ENCODE data around the gene CSMD2. TPM values are rescaled to one million over a fixed set of nuclear protein-coding genes. Genes with fewer than 3 reads are reported as not detected.

CSMD2 gene
- polyA plus RNA-seq, 1 experiment: 1.8 TPM

DNA sequence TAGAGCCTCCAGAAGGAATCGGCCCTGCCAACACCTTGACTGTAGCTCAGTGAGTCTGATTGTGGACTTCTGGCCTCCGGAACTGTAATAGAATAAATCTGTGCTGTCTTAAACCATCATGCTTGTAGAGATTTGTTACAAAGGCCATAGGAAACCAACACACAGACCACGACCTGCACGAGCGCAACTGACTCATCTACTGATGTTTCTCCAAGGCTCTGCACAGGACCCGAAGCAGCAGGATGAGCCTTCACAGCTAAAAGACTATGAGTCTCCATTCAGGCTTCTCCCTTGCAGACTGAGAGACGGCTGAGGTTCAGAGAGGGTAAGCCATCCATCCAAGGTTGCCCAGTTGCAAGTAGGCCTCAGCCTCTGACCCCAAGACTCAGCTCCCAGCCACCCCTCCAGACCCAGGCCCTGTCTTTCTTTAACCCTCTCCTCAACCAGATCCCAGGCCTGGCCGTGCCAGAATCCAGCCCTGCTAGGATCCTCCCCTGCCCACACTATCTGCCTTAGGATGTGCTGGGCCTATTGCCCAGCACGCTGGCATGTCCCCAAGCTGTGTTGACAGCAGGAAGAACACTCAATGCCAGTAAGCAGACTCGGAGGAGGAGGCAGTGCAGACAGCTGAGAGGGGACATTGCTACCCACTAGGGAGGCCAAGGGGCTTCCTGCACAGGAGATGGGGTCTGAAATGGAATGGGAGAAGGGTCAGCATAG, 192.2 kb downstream of the CSMD2 start:
- no peaks in the 10 kb centered on the region for H3K36me3 ChIP-seq (ENCODE audit: control insufficient read depth, insufficient read depth, low read length)
- no peaks in the 10 kb centered on the region for H3K27me3 ChIP-seq (ENCODE audit: control insufficient read depth, insufficient read depth, low read length)
- TF ChIP-seq, protein P1, sequence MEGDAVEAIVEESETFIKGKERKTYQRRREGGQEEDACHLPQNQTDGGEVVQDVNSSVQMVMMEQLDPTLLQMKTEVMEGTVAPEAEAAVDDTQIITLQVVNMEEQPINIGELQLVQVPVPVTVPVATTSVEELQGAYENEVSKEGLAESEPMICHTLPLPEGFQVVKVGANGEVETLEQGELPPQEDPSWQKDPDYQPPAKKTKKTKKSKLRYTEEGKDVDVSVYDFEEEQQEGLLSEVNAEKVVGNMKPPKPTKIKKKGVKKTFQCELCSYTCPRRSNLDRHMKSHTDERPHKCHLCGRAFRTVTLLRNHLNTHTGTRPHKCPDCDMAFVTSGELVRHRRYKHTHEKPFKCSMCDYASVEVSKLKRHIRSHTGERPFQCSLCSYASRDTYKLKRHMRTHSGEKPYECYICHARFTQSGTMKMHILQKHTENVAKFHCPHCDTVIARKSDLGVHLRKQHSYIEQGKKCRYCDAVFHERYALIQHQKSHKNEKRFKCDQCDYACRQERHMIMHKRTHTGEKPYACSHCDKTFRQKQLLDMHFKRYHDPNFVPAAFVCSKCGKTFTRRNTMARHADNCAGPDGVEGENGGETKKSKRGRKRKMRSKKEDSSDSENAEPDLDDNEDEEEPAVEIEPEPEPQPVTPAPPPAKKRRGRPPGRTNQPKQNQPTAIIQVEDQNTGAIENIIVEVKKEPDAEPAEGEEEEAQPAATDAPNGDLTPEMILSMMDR (IDR thresholded peaks at IDR 0.05; ENCODE audit: insufficient read depth, low read depth, low read length): no peak
- POLR2A ChIA-PET: no interaction called here
- H3K4me3 ChIP-seq (ENCODE audit: low read depth, low read length): no peak overlapping the region
- CTCF ChIA-PET: interaction anchor here (0.6 to 1.6 kb wide), 4 partner anchors 12 to 190 kb away, joined by 3 to 6 read pairs (median 4); no protein-coding TSS in a partner anchor
- no peak for DNase-seq (ENCODE audit: low read depth)

DNA sequence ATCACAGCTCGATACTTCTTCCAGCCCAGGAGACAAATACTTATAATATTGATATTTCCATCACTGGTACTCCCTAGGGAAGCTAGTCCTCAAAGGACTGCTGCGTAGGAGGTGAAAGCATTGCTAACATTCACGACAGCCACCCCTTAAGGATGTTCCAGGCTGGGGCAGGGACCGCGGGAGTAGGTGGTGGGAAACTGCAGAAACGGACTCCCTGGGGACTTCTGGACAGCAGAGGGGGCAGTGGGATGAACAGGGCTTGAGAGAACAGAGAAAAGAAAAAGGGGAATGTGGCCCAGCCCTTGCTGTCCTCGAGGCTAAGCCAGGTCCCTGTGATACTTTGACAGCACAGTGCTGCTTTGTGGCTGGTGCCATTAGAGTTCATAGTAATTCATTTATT, 193.1 kb downstream of the CSMD2 start:
- POLR2A ChIA-PET: no interaction called here
- CTCF ChIA-PET: interaction anchor here (0.8 to 1.6 kb wide), 3 partner anchors 13 to 191 kb away, joined by 3 to 6 read pairs (median 4); no protein-coding TSS in a partner anchor
- H3K27me3 ChIP-seq (ENCODE audit: control insufficient read depth, insufficient read depth, low read length): no peaks in the 10 kb centered on the region
- TF ChIP-seq, protein P1 (IDR thresholded peaks at IDR 0.05; ENCODE audit: insufficient read depth, low read depth, low read length): no peak
- H3K36me3 ChIP-seq (ENCODE audit: control insufficient read depth, insufficient read depth, low read length): no peaks in the 10 kb centered on the region
- DNase-seq (ENCODE audit: low read depth): no peak
- no peak overlapping the region for H3K4me3 ChIP-seq (ENCODE audit: low read depth, low read length)

DNA sequence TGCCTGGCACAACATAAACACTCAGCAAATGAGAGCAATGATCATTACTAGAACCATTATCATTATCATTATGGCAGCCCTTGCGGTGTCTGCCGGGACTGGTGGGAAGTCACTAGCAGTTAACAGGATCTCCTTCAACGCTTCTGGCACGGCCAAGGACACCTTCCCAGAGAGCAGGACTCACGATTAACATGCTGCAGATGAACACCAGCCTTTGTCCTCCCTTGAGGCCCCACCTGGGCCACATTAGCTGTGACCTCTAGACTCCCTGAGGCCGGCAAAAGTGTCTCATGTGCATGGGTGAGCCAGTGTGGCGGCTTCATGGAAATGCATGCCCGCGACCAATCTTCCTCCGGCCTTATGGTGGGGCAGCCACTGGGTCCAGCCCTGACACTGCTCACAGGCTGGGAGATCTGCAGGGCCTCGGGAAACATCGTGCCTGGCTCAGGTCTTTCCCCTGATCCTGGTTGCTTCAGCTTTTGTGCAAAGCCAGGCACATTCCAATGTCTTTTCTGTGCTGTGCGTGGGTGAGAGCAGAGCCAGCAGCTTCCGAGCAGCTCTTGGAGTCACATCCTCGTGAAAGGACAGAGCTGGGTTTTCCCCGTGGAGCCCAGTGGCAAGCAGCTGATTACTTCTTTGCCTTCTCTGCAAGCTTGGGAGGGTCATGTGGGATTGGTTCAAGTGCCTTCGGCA, 193.9 kb downstream of the CSMD2 start:
- TF ChIP-seq, protein P1 (IDR thresholded peaks at IDR 0.05; ENCODE audit: insufficient read depth, low read depth, low read length): no peak
- POLR2A ChIA-PET: no interaction called here
- peak; percentile 27 for DNase-seq (ENCODE audit: low read depth)

DNA sequence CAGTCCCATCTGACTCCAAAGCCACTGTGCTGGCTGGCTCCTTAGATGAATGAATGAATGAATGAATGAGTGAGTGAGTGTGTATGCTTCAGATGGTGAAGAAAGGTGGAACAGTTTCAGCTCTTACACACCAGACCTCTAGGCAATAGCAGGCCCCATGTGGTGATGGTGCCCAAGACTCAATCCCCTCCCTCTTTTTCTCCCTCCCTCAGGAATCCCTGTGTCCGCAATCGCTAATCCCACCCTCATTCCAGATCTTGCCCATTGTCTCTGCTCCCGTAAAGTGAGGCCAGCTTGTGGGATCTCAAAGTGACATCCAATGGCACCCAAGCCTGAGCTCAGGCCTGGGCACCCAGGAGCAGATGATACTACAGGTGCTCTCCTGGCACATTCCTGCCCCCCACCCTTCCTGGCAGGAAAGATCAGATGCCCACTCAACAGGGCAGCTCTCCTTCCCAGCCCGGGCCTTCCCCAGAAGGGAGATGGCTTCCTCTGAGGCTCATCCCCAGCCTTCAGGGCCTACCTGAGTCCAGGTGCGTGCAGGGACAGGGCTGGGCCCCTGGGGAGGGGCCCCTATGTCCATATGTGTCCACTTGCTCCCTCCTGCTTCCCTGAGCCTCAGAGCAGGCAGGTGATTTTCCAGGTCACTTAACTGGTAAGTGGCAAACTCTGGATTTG, 194.7 kb downstream of the CSMD2 start:
- ChIA-PET CTCF (no interaction called here), POLR2A (no interaction called here)
- no peak overlapping the region for H3K4me3 ChIP-seq (ENCODE audit: low read depth, low read length)
- H3K36me3 ChIP-seq (ENCODE audit: control insufficient read depth, insufficient read depth, low read length): no peaks in the 10 kb centered on the region
- DNase-seq (ENCODE audit: low read depth): no peak
- H3K27me3 ChIP-seq (ENCODE audit: control insufficient read depth, insufficient read depth, low read length): no peaks in the 10 kb centered on the region
- TF ChIP-seq, protein P1 (IDR thresholded peaks at IDR 0.05; ENCODE audit: insufficient read depth, low read depth, low read length): no peak

More for the DNA sequence above, 193.9 kb downstream of the CSMD2 start:
- Histone ChIP-seq H3K4me3 (ENCODE audit: low read depth, low read length) (no peak overlapping the region), H3K27me3 (ENCODE audit: control insufficient read depth, insufficient read depth, low read length) (no peaks in the 10 kb centered on the region), H3K36me3 (ENCODE audit: control insufficient read depth, insufficient read depth, low read length) (no peaks in the 10 kb centered on the region)
- CTCF ChIA-PET: interaction anchor here (0.8 to 1.6 kb wide), 3 partner anchors 14 to 192 kb away, joined by 3 to 6 read pairs (median 4); no protein-coding TSS in a partner anchor

All from BJ (cell line).